ENCODE measurements around the gene APPL2.

The APPL2 gene, protein sequence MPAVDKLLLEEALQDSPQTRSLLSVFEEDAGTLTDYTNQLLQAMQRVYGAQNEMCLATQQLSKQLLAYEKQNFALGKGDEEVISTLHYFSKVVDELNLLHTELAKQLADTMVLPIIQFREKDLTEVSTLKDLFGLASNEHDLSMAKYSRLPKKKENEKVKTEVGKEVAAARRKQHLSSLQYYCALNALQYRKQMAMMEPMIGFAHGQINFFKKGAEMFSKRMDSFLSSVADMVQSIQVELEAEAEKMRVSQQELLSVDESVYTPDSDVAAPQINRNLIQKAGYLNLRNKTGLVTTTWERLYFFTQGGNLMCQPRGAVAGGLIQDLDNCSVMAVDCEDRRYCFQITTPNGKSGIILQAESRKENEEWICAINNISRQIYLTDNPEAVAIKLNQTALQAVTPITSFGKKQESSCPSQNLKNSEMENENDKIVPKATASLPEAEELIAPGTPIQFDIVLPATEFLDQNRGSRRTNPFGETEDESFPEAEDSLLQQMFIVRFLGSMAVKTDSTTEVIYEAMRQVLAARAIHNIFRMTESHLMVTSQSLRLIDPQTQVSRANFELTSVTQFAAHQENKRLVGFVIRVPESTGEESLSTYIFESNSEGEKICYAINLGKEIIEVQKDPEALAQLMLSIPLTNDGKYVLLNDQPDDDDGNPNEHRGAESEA

GRCh38 chr12:105235732-105236476 is at the start of gene APPL2:
TSS of gene APPL2 (minus strand) at chr12:105236174. CDS start at chr12:105236012, 162 bp downstream.
- no peak for TF ChIP-seq GATA3 (IDR thresholded peaks at IDR 0.05; ENCODE audit: low read depth, low read length)
- TF ChIP-seq GATA2 (IDR thresholded peaks at IDR 0.05; ENCODE audit: low read depth, low read length), result no peak

DNA sequence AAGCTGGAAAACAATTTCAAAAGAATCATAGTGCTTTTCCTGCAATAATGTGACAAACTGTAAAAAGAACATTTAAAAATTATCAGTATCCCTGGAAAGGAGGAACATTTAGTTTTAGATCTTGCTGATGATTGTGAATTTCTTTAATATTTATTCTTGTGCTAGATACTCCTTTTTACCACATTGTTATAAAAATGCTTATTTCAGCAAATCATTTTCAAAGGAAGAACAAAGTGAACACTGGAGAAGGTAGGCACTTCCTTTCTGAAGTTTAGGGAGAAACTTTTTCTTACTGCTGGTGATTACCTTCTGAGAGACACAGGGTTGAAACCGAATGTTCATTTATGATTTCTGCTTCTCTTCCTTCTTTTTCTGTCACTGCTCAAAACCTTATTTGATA is 49.4 kb upstream of the APPL2 start:
- TF ChIP-seq GATA2 (IDR thresholded peaks at IDR 0.05; ENCODE audit: low read depth, low read length), result no peak
- no peak for TF ChIP-seq GATA3 (IDR thresholded peaks at IDR 0.05; ENCODE audit: low read depth, low read length)

DNA sequence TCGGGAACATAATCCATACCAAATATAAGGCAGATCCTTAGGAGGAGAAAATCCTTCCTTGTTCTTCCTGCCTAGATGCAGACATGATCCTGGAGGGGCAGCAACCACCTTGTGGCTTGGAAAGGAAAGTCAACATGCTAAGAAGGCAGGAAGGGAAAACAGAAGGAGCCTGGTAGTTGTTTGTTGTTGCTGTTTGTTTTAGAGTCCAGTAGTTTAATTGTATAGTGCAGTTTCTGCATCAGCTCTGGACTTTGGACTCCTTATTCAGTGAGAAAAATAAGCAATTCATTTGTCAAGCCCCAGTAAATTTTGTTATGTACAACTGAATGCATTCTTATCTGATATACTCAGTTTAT is 45.7 kb upstream of the APPL2 start:
- TF ChIP-seq GATA3 (IDR thresholded peaks at IDR 0.05; ENCODE audit: low read depth, low read length) (no peak), GATA2 (IDR thresholded peaks at IDR 0.05; ENCODE audit: low read depth, low read length) (no peak)

DNA sequence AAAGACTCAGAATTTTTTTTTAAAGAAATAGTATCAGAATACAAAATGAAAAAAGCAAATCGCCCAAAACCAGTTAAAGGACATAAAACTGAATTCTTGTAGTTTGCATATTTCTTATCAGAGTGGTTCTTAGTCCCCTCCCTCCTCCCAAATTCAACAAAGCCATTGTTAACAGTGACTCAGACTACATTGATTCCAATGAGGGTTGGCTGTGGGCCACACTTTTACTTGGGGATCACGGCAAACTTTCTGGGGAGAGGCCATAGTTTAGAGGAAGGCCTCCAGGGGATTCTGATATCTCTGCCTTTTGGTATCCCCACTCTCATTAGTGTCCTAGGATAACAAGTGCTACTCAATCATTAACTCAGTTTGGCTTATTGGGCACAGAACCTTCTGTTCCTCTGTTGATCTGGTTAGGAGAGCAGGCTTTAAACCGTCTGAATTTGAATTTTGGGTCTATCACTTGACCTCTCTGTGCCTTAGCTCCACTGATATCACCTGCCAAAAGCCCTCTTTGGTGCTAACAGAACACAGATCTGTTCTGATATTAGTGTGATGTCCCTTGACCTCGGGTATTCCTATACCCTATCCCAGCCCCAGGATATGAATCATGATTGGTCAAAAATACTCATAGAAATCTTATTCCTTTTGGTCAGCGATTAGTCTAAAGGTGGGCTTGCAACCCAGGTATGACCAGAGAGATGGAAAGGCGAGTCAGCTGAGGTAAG is 45.2 kb upstream of the APPL2 start:
- no peak for TF ChIP-seq GATA3 (IDR thresholded peaks at IDR 0.05; ENCODE audit: low read depth, low read length)
- TF ChIP-seq GATA2 (IDR thresholded peaks at IDR 0.05; ENCODE audit: low read depth, low read length), result no peak

- TF ChIP-seq GATA2 (IDR thresholded peaks at IDR 0.05; ENCODE audit: low read depth, low read length), result no peak
- no peak for TF ChIP-seq GATA3 (IDR thresholded peaks at IDR 0.05; ENCODE audit: low read depth, low read length)
Measured at GRCh38 chr12:105279460-105280056, 43.6 kb upstream of the APPL2 start.

- no peak for TF ChIP-seq GATA3 (IDR thresholded peaks at IDR 0.05; ENCODE audit: low read depth, low read length)
Measured at GRCh38 chr12:105278043-105278697, 42.2 kb upstream of the APPL2 start.

GRCh38 chr12:105275997-105276733 is 40.2 kb upstream of the APPL2 start:
- TF ChIP-seq GATA2 (IDR thresholded peaks at IDR 0.05; ENCODE audit: low read depth, low read length), result no peak
- no peak for TF ChIP-seq GATA3 (IDR thresholded peaks at IDR 0.05; ENCODE audit: low read depth, low read length)

- no peak for TF ChIP-seq GATA3 (IDR thresholded peaks at IDR 0.05; ENCODE audit: low read depth, low read length)
- no peak for TF ChIP-seq GATA2 (IDR thresholded peaks at IDR 0.05; ENCODE audit: low read depth, low read length)
Measured at GRCh38 chr12:105274571-105274970, 38.6 kb upstream of the APPL2 start.

DNA sequence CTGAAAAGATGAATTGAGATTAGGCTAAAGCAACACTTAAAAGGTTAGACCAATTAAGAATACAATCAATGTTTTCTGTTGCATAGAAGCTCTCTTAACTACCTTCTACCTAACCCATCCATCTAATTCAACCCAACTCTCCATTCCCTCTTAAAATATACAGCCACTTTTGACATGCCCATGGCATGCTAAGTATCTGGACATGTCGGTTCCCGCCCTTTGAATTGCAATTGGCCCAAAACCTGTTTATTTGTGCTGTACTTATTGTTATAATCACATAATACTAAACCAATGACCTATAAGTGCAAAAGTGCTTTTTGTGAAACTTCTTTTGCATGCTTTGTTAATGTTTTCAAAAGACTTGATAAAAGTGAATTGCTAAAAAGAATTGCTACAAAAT is 37.6 kb upstream of the APPL2 start:
- TF ChIP-seq GATA3 (IDR thresholded peaks at IDR 0.05; ENCODE audit: low read depth, low read length), result no peak
- no peak for TF ChIP-seq GATA2 (IDR thresholded peaks at IDR 0.05; ENCODE audit: low read depth, low read length)

- TF ChIP-seq GATA2 (IDR thresholded peaks at IDR 0.05; ENCODE audit: low read depth, low read length) (no peak), GATA3 (IDR thresholded peaks at IDR 0.05; ENCODE audit: low read depth, low read length) (no peak)
Measured at GRCh38 chr12:105272814-105273416, 36.9 kb upstream of the APPL2 start.

- TF ChIP-seq GATA3 (IDR thresholded peaks at IDR 0.05; ENCODE audit: low read depth, low read length) (no peak), GATA2 (IDR thresholded peaks at IDR 0.05; ENCODE audit: low read depth, low read length) (no peak)
Measured at GRCh38 chr12:105272152-105272551, 36.2 kb upstream of the APPL2 start.

DNA sequence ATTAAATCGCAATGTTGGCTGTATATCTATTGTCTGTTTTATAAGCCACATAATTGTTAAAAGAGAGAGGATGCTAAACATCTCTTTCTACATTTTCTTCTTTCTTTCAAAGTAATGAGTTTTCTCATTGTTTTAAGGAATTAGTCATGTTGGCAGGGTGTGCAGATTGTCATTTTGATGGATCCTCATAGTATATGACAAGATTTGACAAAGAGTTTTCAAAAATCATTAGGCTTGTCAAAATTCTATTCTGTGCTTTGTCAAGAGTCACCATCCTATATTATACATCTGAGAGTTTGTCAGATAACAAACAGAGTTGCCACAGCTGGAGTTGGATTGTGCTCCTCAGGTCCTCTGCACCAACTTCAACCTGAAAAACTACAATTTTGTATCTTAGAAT is 35.4 kb upstream of the APPL2 start:
- TF ChIP-seq GATA2 (IDR thresholded peaks at IDR 0.05; ENCODE audit: low read depth, low read length) (no peak), GATA3 (IDR thresholded peaks at IDR 0.05; ENCODE audit: low read depth, low read length) (no peak)
